ENCODE data around the gene FOXRED2.
A peak's percentile ranks its signal among the peaks of the same experiment; 100 is the strongest.
"Not testable (repeated sequence)": the region's sequence is repeated elsewhere in the genome, so short reads cannot be mapped to it uniquely, and the experiment has no call there.

FOXRED2 gene

DNA sequence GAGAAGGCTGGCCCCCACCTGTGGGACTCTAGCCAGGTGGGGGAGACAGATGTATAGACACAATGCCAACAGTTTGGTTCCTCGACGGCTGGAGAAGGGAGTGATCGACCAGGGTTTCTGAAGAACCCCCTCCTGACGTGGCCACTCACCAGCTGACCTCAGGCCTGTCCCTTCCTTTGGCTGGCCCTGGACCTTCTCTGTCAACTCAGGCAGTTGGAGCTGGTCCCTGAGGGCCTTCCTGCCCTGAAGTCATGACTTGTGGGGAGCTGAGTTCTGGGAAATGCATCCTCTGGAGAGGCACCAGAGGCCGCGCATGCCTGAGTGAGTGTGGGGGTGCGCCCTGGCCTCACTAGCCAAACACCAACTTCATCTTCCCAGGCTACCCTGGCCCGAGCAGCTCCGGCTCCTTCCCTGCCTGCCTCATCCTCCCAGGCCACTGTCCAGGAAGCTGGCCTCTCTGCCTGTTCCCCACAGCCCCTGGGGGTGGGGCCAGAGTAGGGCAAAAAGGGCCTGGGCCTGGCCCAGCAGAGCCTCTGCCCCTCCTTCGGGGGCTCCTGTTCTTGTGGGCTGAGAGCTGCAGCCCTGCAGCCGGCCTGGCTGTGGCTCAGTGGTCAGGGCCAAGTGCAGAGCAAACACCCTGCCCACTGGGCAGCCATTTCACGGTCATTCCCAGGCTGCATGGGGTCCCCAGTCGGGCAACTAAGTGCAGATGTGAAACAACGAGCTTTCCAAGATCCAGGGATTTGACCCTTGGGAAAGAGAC lies 49.0 kb downstream of the FOXRED2 start:
- Histone ChIP-seq H3K9me3 (no peaks in the 10 kb centered on the region), H3K4me3 (no peak overlapping the region), H3K4me1 (peaks cover 17% of the 10 kb centered on the region), H3K27me3 (ENCODE audit: low read depth) (no peaks in the 10 kb centered on the region), H3K36me3 (replicated peaks) (no peaks in the 10 kb centered on the region)
- no peak for DNase-seq (ENCODE audit: low spot score in 2 of 2)
- in situ Hi-C loops (cut with MboI; ENCODE audit: low sequenced_read_pairs): no loop called here

DNA sequence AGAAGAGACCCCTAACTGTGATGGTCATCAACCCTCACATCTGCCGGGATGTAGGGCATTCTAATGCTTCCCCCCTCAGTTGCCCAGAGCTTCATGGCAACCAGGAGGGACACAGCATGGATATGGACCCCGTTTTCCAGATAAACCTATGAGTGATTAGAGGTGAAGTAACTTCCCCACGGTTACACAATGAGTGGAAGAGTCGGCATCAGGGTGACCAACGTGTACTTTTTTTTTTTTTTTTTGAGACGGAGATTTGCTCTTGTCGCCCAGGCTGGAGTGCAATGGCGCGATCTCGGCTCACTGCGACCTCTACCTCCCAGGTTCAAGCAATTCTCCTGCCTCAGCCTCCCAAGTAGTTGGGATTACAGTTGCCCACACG lies 50.4 kb downstream of the FOXRED2 start:
- DNase-seq (ENCODE audit: low spot score in 2 of 2): no peak

DNA sequence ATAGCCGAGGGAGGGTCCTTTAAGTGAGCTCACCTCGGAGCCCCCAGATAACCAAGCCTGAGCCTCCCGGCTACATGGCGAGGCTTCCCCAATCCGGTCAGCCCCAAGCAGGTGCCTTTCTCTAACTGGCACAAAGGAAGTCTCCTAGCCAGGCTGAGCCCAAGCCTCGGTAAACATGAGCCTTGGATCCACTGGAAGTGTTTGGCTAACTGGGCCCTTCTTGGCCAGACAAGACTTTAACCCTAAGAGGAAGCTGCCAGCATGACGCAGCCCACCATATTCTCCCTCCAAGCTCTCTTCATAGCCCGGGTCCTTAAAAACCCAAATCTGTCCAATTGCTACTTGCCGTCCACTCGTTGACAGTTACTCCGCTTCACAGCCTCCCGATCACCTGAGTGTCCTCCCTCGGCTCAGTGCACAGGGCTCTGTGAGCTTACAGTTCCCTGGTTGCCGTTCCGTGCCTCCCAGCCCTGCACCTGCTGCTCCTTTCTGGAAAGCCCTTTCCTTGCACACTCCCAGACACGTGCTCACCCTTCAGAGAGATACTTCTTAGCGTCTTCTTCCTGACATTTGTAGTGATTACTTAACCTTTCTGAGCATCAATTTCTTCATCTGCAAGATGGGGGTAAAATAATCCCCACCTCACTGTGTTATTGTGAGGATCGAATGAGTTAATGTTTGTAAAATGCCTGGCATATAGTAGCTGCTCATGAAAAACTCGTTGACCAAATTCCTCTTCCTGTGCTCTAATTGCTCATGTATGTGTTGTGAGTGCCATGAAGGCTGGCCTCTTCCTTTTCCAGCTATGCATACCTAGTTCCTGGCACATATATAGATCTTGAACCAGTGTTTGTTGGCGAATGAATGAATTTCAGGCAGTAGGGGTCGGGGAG lies 51.0 kb downstream of the FOXRED2 start:
- DNase-seq (ENCODE audit: low spot score in 2 of 2): no peak
- Histone ChIP-seq H3K9me3 (no peaks in the 10 kb centered on the region), H3K4me3 (peak overlapping the region; percentile 35), H3K36me3 (replicated peaks) (no peaks in the 10 kb centered on the region), H3K27me3 (ENCODE audit: low read depth) (no peaks in the 10 kb centered on the region), H3K4me1 (peaks cover 17% of the 10 kb centered on the region)
- in situ Hi-C loops (cut with MboI; ENCODE audit: low sequenced_read_pairs): no loop called here

More for the DNA sequence above, 50.4 kb downstream of the FOXRED2 start:
- H3K36me3 ChIP-seq (replicated peaks): no peaks in the 10 kb centered on the region
- H3K9me3 ChIP-seq: no peaks in the 10 kb centered on the region
- H3K4me1 ChIP-seq: peaks cover 17% of the 10 kb centered on the region
- H3K27me3 ChIP-seq (ENCODE audit: low read depth): no peaks in the 10 kb centered on the region
- in situ Hi-C loops (cut with MboI; ENCODE audit: low sequenced_read_pairs): no loop called here
- H3K4me3 ChIP-seq: no peak overlapping the region

DNA sequence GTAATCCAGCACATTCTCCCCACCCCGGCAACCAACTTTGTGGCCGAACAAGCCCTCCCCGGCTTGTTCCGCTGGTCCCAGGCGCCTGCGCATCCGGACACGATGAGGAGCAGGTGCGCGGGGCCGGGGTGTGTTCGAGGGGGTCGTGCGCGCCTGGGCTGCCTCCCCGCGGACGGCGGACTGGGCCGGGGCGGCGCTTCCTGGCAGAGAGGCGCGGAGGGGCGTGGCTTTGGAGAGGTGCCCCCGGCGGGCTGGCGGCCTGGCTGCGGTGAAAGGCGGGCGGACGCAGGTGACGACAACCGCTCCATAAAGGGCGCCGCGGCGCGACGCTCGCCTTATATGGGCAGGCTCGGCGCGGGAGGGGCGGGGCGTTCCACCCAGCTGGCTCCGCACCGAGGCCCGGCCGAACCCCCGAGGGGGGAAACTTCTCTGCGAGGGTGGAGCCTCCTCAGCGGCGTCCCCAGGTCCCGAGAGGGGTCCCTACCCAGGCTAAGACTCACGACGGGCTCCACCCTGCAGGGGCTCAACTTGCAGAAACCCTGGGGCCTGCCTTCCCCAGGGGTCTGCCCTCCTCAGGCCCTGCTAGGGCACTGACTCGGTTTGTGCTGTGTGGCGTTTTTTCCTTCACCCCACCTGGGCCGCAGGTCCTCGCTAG lies 51.8 kb downstream of the FOXRED2 start:
- in situ Hi-C loops (cut with MboI; ENCODE audit: low sequenced_read_pairs): no loop called here
- peak overlapping the region; percentile 35 for H3K4me3 ChIP-seq
- no peaks in the 10 kb centered on the region for H3K9me3 ChIP-seq
- DNase-seq (ENCODE audit: low spot score in 2 of 2): peak; percentile 91 to 98
- no peaks in the 10 kb centered on the region for H3K36me3 ChIP-seq (replicated peaks)
- no peaks in the 10 kb centered on the region for H3K27me3 ChIP-seq (ENCODE audit: low read depth)
- H3K4me1 ChIP-seq: peaks cover 17% of the 10 kb centered on the region

DNA sequence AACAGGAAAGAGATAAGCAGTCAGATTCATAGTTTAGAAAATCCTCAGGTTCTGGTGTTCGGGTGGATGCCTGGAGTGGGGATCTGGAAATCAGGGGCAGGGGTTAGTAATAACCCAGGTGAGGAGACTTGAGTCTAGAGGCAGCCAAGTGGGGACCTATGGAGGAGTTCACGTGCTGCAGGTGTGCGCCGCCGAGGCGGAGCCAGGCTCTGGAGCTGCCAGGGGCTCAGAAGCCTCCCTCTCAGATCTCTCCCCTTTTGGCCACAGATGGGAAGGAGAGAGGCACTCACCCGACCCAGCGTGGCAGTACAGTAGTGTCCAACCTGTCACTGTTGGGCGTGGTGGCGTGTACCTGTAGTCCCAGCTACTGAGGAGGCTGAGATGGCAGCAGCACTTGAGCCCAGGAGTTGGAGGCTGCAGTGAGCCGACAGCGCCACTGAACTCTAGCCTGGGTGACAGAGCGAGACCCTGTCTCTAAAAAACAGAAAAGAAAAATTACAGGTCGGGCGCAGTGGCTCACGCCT lies 52.9 kb downstream of the FOXRED2 start:
- in situ Hi-C loops (cut with MboI; ENCODE audit: low sequenced_read_pairs): no loop called here
- no peaks in the 10 kb centered on the region for H3K27me3 ChIP-seq (ENCODE audit: low read depth)
- no peak overlapping the region for H3K4me3 ChIP-seq
- DNase-seq (ENCODE audit: low spot score in 2 of 2): no peak
- peaks cover 8% of the 10 kb centered on the region for H3K4me1 ChIP-seq
- no peaks in the 10 kb centered on the region for H3K9me3 ChIP-seq
- no peaks in the 10 kb centered on the region for H3K36me3 ChIP-seq (replicated peaks)

DNA sequence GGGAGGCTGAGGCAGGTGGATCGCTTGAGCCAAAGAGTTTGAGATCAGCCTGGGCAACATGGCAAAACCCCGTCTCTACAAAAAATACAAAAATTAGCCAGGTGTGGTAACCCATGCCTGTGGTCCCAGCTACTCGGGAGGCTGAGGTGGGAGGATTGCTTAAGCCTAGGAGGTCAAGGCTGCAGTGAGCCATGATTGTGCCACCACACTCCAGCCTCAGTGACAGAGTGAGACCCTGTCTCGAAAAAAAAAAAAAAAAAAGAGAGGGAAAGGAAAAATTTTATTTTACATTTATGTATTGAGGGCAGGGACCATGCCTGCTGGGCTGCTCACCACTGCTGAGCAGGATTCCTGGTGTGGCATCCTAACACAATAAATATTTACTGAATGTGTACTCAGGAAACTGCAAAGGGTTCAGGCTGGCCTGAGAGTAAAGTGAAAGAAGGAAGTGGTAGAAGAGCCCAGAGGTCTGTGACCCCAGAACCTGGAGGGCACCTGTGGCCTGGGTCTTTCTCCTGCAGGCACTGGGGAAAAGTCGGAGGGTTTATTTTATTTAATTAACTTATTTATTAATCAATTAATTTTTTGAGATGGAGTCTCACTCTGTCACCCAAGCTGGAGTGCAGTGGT lies 53.7 kb downstream of the FOXRED2 start:
- H3K9me3 ChIP-seq; H3K27me3 ChIP-seq (ENCODE audit: low read depth); H3K36me3 ChIP-seq (replicated peaks); H3K4me3 ChIP-seq; in situ Hi-C loops (cut with MboI; ENCODE audit: low sequenced_read_pairs); H3K4me1 ChIP-seq; DNase-seq (ENCODE audit: low spot score in 2 of 2): not testable (repeated sequence)

DNA sequence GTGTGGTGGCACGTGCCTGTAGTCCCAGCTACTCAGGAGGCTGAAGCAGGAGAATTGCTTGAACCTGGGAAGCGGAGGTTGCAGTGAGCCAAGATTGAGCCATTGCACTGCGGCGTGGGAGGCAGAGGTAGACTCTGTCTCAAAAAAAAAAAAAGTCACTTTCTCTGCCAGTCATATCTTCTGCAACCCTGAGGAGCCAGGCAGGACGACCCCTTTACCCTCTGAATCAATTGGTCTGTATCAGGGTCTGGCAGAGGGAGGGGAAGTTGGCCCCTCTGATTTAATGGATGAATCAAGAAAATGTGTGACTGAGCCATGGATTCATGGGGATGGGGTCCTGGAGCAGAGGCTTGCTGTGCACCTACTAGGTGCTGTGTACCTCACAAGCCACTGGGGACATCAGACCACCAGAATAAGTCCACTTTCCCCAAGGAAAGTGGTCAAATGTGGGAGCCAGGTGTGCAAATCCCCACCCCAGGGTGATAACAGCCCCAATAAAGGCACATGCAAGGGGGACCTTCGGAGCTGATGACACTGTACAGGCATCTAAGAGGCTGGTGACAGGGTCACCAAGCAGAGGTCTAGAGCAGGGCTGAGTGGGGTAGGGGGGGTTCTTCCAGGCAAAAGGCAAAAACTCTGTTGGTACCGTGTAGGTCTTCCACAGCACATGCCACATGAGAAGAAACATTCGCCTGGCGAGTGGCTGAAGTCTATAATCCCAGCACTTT lies 54.4 kb downstream of the FOXRED2 start:
- Histone ChIP-seq H3K9me3 (no peaks in the 10 kb centered on the region), H3K4me1 (peaks cover 7% of the 10 kb centered on the region), H3K4me3 (no peak overlapping the region), H3K27me3 (ENCODE audit: low read depth) (no peaks in the 10 kb centered on the region), H3K36me3 (replicated peaks) (no peaks in the 10 kb centered on the region)
- in situ Hi-C loops (cut with MboI; ENCODE audit: low sequenced_read_pairs): no loop called here
- DNase-seq (ENCODE audit: low spot score in 2 of 2): no peak

DNA sequence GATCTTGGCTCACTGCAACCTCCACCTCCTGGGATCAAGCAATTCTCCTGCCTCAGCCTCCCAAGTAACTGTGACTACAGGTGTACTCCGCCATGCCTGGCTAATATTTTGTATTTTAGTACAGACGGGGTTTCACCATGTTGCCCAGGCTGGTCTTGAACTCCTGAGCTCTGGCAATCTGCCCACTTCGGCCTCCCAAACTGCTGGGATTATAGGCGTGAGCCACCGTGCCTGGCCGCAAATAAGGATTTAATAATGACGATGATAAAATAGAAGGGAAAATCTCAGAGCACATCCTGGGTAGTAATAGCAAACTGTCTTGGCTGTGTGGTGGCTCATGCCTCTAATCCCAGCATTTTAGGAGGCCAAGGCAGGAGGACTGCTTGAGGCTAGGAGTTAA lies 55.9 kb downstream of the FOXRED2 start:
- H3K27me3 ChIP-seq (ENCODE audit: low read depth); DNase-seq (ENCODE audit: low spot score in 2 of 2); H3K4me1 ChIP-seq; H3K9me3 ChIP-seq; in situ Hi-C loops (cut with MboI; ENCODE audit: low sequenced_read_pairs); H3K36me3 ChIP-seq (replicated peaks); H3K4me3 ChIP-seq: not testable (repeated sequence)

DNA sequence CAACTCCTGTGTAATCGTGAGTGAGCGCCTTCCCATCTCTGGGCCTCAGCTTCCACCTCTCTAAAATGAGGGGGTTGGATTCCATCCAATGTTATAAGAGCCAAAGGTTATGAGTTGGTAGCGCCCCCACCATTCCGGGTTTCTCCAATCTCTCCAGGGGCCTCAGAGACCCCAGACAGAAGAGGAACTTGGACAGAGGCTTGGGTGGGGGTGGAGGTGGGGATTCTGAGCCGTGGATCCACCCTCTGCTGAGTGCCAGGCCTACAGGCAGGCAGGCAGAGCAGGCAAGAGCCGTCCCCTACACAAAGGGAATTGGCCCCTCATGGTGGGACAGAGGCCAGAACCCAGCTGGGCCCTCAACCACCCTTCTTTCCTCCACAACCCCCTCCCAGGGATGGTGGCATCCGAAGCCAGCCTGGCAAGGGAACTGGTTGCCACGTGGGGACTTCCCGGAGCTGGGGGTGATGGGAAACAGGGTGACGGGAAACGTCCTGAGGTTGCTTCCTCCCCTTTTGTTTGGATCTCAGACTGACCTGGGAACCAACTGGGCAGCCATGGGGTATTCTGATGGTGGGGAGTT lies 57.2 kb downstream of the FOXRED2 start:
- no peaks in the 10 kb centered on the region for H3K36me3 ChIP-seq (replicated peaks)
- H3K4me3 ChIP-seq: no peak overlapping the region
- H3K9me3 ChIP-seq: no peaks in the 10 kb centered on the region
- peaks cover 2% of the 10 kb centered on the region for H3K4me1 ChIP-seq
- DNase-seq (ENCODE audit: low spot score in 2 of 2): no peak
- in situ Hi-C loops (cut with MboI; ENCODE audit: low sequenced_read_pairs): no loop called here
- H3K27me3 ChIP-seq (ENCODE audit: low read depth): no peaks in the 10 kb centered on the region

DNA sequence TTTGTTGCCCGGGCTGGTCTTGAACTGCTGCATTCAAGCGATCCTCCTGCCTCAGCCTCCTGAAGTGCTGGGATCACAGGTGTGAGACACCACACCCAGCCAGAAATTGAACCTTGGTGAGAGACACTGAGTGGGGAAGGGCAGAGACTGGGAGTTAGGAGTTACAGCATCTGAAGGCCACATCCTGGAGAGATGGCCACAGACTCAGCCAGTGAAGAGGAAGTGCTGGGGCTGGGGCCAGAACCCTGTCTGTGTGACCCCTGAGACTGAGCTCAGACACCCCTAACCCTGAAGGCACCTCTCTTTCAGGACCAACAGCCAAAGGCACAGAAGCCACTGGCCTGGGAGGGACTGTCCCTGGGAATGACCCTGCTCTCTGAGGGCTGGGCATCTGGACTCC lies 59.2 kb downstream of the FOXRED2 start:
- in situ Hi-C loops (cut with MboI; ENCODE audit: low sequenced_read_pairs): no loop called here

DNA sequence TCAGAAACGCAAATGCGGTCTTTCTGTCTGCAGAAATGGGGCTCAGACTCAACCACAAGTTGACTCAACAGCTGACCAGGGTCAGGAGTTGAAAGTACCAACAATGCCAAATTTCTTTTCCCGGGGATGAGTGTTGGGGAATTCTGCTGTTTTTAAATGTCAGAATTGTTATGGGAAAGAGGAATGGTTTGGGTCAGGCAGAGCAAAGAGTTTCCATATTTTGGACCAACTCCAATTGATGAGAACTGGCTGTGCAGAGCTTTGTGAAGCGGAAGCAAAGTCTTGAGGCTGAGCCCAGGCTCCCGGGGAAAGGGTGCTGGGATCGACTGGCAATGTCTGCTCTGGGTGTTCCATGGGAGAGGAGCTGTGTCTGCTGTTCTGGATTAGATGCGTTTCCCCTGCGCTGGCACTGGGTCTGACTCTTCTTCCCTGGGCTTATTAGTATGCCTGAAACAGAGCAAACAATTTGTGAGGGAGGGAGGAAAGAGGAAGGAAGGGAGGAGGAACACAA lies 61.6 kb downstream of the FOXRED2 start:
- Histone ChIP-seq H3K36me3 (replicated peaks) (no peaks in the 10 kb centered on the region), H3K9me3 (no peaks in the 10 kb centered on the region), H3K27me3 (ENCODE audit: low read depth) (no peaks in the 10 kb centered on the region), H3K4me1 (no peaks in the 10 kb centered on the region), H3K4me3 (no peak overlapping the region)
- no peak for DNase-seq (ENCODE audit: low spot score in 2 of 2)
- in situ Hi-C loops (cut with MboI; ENCODE audit: low sequenced_read_pairs): no loop called here

More for the DNA sequence above, 59.2 kb downstream of the FOXRED2 start:
- Histone ChIP-seq H3K4me3 (no peak overlapping the region), H3K36me3 (replicated peaks) (no peaks in the 10 kb centered on the region), H3K9me3 (no peaks in the 10 kb centered on the region), H3K4me1 (no peaks in the 10 kb centered on the region), H3K27me3 (ENCODE audit: low read depth) (no peaks in the 10 kb centered on the region)
- DNase-seq (ENCODE audit: low spot score in 2 of 2): no peak

DNA sequence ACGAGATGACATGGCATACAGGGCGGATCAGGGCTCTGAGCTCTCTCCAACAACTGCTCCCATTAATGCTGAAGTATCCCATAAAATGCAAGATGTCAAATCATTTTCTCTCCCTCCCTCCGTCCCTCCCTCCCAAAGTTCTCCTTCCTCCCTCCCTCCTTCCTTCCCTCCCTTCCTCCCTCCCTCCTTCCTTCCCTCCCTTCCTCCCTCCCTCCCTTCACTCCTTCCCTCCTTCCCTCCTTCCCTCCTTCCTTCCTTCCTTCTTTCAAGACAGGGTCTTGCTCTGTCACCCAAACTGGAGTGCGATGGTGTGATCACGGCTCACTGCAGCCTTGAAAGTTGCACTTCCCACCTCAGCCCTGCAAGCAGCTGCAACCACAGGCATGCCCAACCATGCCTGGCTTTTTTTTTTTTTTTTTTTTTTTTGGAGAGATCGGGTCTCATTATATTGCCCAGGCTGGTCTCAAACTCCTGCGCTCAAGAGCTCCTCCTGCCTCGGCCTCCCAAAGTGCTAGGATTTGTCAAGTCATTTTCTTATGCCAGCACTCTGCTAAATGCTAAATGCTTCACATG lies 63.6 kb downstream of the FOXRED2 start:
- Histone ChIP-seq H3K4me3 (no peak overlapping the region), H3K4me1 (no peaks in the 10 kb centered on the region), H3K9me3 (no peaks in the 10 kb centered on the region), H3K27me3 (ENCODE audit: low read depth) (no peaks in the 10 kb centered on the region), H3K36me3 (replicated peaks) (no peaks in the 10 kb centered on the region)
- DNase-seq (ENCODE audit: low spot score in 2 of 2): no peak
- in situ Hi-C loops (cut with MboI; ENCODE audit: low sequenced_read_pairs): no loop called here

Data from HAP-1 (cell line).